ENCODE measurements around the gene PLXNB2. TPM values are rescaled to one million over a fixed set of nuclear protein-coding genes. Genes with fewer than 3 reads are reported as not detected.
A peak's percentile ranks its signal among the peaks of the same experiment; 100 is the strongest.

Gene PLXNB2
- total RNA-seq, 1 experiment from 2014 or later, result 353 TPM

DNA sequence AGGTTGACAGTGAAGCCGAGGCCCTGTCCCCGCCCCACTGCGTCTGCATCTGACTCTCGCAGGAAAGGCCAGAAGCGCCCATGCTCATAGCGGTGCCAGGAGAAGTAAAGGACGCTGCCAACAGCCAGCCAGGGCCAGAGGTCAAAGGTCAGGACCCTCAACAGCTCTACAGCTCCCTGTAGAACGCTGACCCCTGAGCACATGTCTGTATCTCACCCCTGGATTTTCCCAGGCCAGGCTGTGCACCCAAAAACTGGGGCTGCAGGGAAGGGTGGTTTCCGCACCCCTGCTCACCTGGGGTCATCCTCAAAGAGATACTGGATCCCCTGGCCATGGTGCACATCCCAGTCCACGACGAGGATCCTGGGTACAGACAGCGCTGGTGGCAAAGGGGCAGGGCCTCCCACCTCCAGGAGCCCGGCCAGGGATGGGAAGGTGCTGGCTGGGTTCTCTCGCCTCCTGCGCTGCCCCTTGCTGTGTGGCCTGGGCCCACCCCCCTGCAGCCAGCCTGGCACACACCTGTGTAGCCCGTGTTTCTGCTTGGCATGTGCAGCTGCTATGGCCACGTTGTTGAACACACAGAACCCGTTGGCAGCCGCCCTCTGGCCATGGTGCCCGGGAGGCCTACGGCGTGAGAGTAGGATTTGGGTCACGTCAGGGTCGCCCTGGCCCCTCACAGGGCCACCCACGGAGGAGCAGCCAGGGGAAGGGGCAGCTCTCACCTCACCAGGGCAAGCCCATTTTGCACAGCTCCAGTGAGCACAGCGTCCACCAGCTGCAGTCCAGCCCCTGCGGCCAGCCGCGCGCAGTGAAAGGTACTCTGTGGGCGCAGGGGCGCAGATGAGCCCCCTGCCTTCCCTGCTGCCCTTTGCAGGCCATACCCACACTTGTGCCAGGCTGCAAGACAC, 57.9 kb downstream of the PLXNB2 start:
- in situ Hi-C loops (cut with HindIII; ENCODE audit: low pct_unique_long_range_greater_than_20kb, low sequenced_read_pairs), result no loop called here
- no peak for DNase-seq (ENCODE audit: low read depth)

- no peak for DNase-seq (ENCODE audit: low read depth)
- in situ Hi-C loops (cut with HindIII; ENCODE audit: low pct_unique_long_range_greater_than_20kb, low sequenced_read_pairs), result no loop called here
Observed at GRCh38 chr22:50248196-50249081, 59.0 kb downstream of the PLXNB2 start.

- in situ Hi-C loops (cut with HindIII; ENCODE audit: low pct_unique_long_range_greater_than_20kb, low sequenced_read_pairs), result no loop called here
- DNase-seq (ENCODE audit: low read depth), result peak; percentile 45
Observed at GRCh38 chr22:50247748-50248147, 59.7 kb downstream of the PLXNB2 start.

DNA sequence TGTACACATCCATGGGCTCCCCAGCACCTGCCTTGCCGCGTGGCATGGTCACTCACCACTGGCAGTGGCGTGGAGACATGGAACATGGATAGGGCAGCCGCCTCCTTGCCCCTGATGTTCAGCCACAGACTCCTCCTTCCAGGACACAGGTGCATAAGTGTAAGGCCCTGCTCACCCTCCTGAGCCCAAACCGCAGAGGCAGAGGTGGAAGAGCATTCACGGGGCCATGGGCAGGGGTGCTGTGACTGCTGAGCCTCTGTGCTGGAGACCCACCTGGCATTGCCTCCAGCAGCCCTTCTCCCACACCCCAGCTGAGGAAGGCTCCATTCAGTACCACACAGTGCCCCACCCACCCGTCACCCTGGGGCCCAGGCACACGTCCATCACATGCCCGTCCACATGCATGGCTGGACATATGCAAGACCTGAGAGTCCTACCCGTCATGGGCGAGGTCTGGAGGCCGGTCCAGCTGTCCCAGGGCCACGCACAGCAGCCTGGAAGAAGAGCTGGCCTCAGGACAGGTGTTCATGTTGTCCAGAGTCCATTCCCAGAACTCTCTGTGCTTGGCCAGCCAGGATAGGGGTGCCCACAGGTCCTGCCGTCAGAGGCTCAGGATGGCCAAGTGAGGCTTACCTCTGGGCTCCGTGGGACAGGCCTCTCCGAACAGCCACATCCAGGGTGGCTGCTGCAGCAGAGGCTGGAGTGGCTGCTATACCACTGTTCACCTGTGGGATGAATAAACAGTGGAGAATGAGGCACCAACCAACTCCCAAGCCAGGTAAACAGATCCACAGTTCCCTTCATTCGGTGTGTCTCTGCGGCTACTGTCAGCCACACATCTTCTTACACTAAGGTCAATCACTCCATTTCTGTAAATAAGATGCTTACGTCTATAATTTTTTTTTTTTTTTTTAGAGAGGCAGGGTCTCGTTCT, 60.9 kb downstream of the PLXNB2 start:
- in situ Hi-C loops (cut with HindIII; ENCODE audit: low pct_unique_long_range_greater_than_20kb, low sequenced_read_pairs), result no loop called here
- DNase-seq (ENCODE audit: low read depth), result no peak

- in situ Hi-C loops (cut with HindIII; ENCODE audit: low pct_unique_long_range_greater_than_20kb, low sequenced_read_pairs), result no loop called here
- DNase-seq (ENCODE audit: low read depth), result peak; percentile 33
Observed at GRCh38 chr22:50245214-50246072, 62.0 kb downstream of the PLXNB2 start.

- peak; percentile 88 for DNase-seq (ENCODE audit: low read depth)
Observed at GRCh38 chr22:50244420-50245213, 62.8 kb downstream of the PLXNB2 start, which contains the start of gene TUBGCP6. TSS of gene TUBGCP6 (minus strand) at chr22:50245023. CDS start at chr22:50244459, 564 bp downstream.

DNA sequence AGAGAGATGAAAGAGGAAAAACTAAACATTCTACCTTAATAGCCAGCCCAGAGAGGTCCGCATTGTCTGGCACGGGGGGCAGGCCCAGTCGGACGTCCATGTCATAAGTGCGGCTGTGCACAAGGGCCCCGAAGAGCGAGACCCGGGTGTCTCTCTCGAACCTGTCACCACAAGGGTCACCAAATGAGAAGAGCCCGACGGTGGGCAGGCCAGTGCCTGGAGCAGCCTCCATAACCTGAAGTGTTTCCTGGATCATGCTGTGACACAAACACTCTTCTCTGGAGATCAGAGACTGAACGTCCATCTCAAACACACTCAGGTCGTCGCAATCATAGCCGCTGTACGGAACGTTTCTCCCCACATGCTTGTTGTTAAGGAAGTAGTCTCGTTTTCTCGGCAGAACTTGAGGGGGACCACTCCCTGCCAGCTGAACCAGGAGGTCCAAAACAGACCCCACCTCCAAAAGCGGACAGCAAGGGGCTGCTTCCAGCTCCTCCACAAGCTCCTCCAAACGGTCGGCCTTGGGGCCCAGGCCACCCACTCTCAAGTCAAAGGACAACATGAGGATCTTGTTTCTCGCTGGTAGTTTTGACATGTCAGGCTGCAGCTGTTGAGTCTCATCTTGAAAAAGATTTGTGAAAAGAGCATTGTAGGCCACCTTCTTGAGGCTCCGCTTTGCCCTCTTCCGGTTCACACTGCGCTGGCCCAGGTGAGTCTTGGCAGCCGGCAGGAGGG, 63.6 kb downstream of the PLXNB2 start:
- in situ Hi-C loops (cut with HindIII; ENCODE audit: low pct_unique_long_range_greater_than_20kb, low sequenced_read_pairs), result no loop called here
- DNase-seq (ENCODE audit: low read depth), result peak; percentile 21

More at GRCh38 chr22:50244420-50245213, 62.8 kb downstream of the PLXNB2 start, which contains the start of gene TUBGCP6:
- in situ Hi-C loops (cut with HindIII; ENCODE audit: low pct_unique_long_range_greater_than_20kb, low sequenced_read_pairs), result no loop called here

DNA sequence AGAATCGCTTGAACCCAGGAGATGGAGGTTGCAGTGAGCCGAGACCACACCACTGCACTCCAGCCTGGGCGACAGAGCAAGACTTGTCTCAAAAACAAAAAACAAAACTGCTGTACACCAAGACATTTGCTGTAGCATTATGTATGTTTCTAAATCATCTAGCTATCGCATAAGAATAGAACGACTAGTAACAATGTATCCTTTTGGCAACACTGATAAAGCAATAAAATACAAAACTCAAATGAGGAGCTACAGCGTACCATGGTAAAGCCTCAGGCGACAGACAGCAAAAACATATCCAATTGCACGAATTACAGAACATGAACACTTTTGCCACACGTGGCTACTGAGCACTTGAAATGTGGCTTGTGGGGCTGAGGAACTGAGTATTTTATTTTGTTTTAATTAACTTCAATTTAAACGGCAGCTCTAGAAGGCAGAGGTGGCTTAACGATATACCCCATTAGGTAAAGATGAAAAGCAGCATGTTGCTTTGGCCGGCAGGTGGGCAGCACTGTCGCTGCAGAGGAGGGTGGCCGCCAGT, 65.0 kb downstream of the PLXNB2 start:
- no peak for DNase-seq (ENCODE audit: low read depth)
- in situ Hi-C loops (cut with HindIII; ENCODE audit: low pct_unique_long_range_greater_than_20kb, low sequenced_read_pairs), result no loop called here

DNA sequence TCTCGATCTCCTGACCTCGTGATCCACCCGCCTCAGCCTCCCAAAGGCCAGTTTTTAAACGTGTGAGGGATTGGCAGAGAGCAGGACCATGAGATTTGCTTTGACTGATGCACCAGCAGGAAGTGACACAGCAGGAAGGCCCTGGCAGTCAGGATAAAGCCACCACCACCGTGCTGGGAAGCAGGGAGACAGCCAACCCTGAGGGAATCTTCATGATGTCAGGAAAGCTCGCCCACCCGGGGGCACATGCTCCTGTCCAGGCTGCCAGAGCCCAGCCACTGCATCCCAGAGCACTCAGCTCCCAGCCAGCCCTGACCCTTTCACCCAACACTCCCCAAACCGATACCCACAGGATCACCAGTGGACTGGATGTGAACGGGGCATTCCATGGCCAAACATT, 68.7 kb downstream of the PLXNB2 start:
- in situ Hi-C loops (cut with HindIII; ENCODE audit: low pct_unique_long_range_greater_than_20kb, low sequenced_read_pairs), result no loop called here
- no peak for DNase-seq (ENCODE audit: low read depth)

DNA sequence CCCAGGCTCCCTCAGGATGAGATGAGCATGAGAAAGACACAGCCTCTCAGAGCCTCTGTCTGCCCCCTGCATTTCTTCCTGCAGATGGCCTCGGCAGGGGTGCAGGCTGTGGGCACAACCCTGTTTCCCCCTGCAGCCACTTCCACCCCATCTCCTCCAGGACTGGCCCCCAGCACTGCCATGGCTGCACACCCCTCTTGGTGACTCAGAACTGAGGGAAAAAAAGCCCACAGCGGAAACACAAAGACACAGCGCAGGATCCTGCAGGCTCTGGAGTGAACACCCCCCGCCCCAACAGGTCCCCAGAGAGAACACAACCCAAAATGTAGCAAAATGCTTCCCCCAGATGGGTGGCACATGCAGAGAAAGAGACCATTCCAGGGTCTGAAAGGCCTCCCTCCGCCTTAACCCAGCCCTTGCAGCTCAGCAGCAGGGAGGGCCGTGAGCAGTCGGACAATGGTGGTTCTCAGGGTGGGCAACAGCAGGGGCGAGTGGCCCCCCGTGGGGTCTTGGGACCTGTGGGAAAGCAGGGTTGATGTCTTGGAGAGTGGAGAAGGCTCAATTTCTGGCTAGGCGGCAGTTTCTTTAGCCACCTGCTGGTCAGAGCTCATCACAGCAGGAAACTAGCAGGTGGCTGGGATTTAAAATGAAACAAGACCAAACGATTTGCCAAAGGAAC, 70.6 kb downstream of the PLXNB2 start:
- DNase-seq (ENCODE audit: low read depth), result no peak
- in situ Hi-C loops (cut with HindIII; ENCODE audit: low pct_unique_long_range_greater_than_20kb, low sequenced_read_pairs), result no loop called here

DNA sequence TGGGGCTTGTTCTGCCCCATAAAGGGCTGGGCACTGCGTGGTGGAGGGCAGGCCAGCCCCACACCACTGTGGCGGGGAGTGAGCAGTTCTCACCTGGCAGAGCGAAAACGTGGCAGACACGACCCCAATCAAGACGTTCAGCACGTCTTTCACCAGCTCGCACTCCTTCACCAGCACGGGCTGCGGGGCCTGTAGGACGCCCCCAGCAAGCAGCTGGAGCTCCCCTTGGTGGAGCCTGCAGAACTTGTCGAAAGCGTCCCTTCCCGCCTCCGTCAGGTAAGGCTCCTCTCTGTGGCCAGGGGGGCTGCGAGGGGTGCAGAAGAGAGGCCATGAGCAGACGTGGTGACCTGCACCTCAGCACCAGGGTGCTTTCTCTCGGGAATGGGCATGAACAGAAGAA, 74.2 kb downstream of the PLXNB2 start:
- in situ Hi-C loops (cut with HindIII; ENCODE audit: low pct_unique_long_range_greater_than_20kb, low sequenced_read_pairs), result no loop called here
- DNase-seq (ENCODE audit: low read depth), result no peak

DNA sequence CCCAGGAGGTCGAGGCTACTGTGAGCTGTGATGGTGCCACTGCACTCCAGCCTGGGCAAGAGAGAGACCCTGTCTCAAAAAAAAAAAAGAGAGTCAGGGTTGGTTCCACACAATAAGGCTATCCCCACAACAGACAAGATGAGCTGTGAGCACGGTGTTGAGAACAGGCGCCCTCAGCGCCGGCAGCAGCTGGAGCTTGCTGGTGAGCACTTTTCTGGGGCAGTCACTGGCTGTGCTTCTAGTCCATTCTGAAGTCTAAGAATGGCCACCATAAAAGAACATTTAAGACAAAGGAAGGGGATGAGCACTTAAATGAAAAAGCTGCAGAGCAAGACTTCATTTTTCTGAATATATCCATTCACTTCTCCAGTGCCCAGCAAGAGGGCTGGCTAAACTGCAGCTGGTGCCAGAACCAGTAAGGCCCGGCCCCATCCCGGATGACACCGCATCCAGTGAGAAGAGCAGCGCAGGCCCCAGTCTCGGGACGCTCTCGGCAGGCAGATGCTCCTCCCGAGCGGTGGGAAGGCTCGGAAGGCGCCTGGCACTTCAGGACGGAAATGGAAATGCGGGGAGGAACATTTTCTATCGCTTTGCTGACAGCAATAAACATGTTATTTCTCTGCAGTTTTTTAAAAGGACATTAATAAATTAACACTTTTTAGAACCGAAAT, 74.8 kb downstream of the PLXNB2 start:
- DNase-seq (ENCODE audit: low read depth), result no peak
- in situ Hi-C loops (cut with HindIII; ENCODE audit: low pct_unique_long_range_greater_than_20kb, low sequenced_read_pairs), result no loop called here

GRCh38 chr22:50229370-50229769, 78.1 kb downstream of the PLXNB2 start:
- in situ Hi-C loops (cut with HindIII; ENCODE audit: low pct_unique_long_range_greater_than_20kb, low sequenced_read_pairs), result no loop called here
- DNase-seq (ENCODE audit: low read depth), result no peak

- in situ Hi-C loops (cut with HindIII; ENCODE audit: low pct_unique_long_range_greater_than_20kb, low sequenced_read_pairs), result no loop called here
- no peak for DNase-seq (ENCODE audit: low read depth)
Observed at GRCh38 chr22:50228366-50228765, 79.1 kb downstream of the PLXNB2 start.

All from Caki2 (cell line).